Stimulated activated CD4-positive, alpha-beta T cell treated with anti-CD3 and anti-CD28 coated beads, TNF-alpha, amount 100 ng/mL, for 24 hours (primary cell): ENCODE results near the gene MMP24OS.
"Not testable (repeated sequence)": the region's sequence is repeated elsewhere in the genome, so short reads cannot be mapped to it uniquely, and the experiment has no call there.

Experiments used
- DNase-seq, 3 experiments: peaks; one replicate each; pipeline ENCODE4 v3.0.0-alpha.2; 2020; ENCODE audit warnings: low read depth in 3 of 3

MMP24OS gene

GRCh38 chr20:35277531-35278395, at the start of gene MMP24OS:
MMP24OS (minus strand) TSS chr20:35278122; CDS start chr20:35277929, 193 bp downstream.
- DNase-seq: peak; percentile 70 to 91 (median 80)

GRCh38 chr20:35327074-35327976, 49.4 kb upstream of the MMP24OS start:
- DNase-seq: no peak

- DNase-seq: no peak
Observed at GRCh38 chr20:35326740-35327073, 48.8 kb upstream of the MMP24OS start.

- DNase-seq: no peak
Observed at GRCh38 chr20:35326021-35326739, 48.3 kb upstream of the MMP24OS start.

- DNase-seq: no peak
Observed at GRCh38 chr20:35325401-35325800, 47.5 kb upstream of the MMP24OS start.

- no peak for DNase-seq
Observed at GRCh38 chr20:35320396-35321126, 42.6 kb upstream of the MMP24OS start.

- no peak for DNase-seq
Observed at GRCh38 chr20:35319871-35320197, 41.9 kb upstream of the MMP24OS start.

- no peak for DNase-seq
Observed at GRCh38 chr20:35319192-35319870, 41.4 kb upstream of the MMP24OS start.

- DNase-seq: no peak
Observed at GRCh38 chr20:35318502-35319157, 40.7 kb upstream of the MMP24OS start.

- DNase-seq: no peak
Observed at GRCh38 chr20:35317416-35318210, 39.7 kb upstream of the MMP24OS start.

- no peak for DNase-seq
Observed at GRCh38 chr20:35316086-35316485, 38.2 kb upstream of the MMP24OS start.

- not testable (repeated sequence) for DNase-seq
Observed at GRCh38 chr20:35315632-35316020, 37.7 kb upstream of the MMP24OS start.

- DNase-seq: no peak
Observed at GRCh38 chr20:35314816-35315631, 37.1 kb upstream of the MMP24OS start.

- no peak for DNase-seq
Observed at GRCh38 chr20:35312318-35312717, 34.4 kb upstream of the MMP24OS start.

GRCh38 chr20:35311822-35312221, 33.9 kb upstream of the MMP24OS start:
- no peak for DNase-seq

- peak; percentile 34 to 76 (median 56) for DNase-seq
Observed at GRCh38 chr20:35311409-35311808, 33.5 kb upstream of the MMP24OS start.

GRCh38 chr20:35307666-35308653, 30.0 kb upstream of the MMP24OS start:
- DNase-seq: no peak
